Measurements from ENCODE around the gene PCNX2. TPM values are rescaled to one million over a fixed set of nuclear protein-coding genes. Genes with fewer than 3 reads are reported as not detected.

Gene PCNX2
- total RNA-seq, 1 experiment from 2014 or later: 50.8 TPM

DNA sequence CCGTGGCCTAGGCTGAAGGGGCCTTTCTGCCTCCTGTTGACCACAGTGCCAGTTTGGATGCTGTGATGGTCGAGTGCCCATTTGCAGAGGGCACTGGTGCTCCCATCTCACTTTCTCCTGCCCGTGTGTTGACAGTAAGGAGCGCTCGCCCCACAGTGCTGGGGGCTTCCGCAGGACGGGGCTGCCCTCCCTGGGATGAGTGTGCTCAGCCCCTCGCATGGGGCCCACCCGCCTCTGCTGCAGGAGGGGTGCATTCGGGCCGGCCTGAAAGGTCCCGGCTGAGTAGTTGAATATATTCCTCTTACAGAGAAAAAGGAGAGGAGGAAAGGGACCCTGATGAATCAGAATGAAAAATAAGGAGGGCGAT lies 307.8 kb downstream of the PCNX2 start:
- no peaks in the 10 kb centered on the region for H3K27me3 Mint-ChIP-seq (ENCODE audit: low read depth)
- H3K36me3 Mint-ChIP-seq: peaks cover 30% of the 10 kb centered on the region
- DNase-seq (ENCODE audit: low spot score) (no peak), ATAC-seq (no peak)
- H3K27ac Mint-ChIP-seq: no peak overlapping the region
- no peaks in the 10 kb centered on the region for H3K4me1 Mint-ChIP-seq
- H3K4me3 Mint-ChIP-seq: no peak overlapping the region
- ChIA-PET CTCF (no interaction called here), POLR2A (no interaction called here)
- peaks cover 6% of the 10 kb centered on the region for H3K9me3 Mint-ChIP-seq
- TF ChIP-seq NR2C2 (CRISPR knock-in tag; IDR thresholded peaks at IDR 0.05): no peak
- TF ChIP-seq CREM (CRISPR knock-in tag; IDR thresholded peaks at IDR 0.05): no peak

DNA sequence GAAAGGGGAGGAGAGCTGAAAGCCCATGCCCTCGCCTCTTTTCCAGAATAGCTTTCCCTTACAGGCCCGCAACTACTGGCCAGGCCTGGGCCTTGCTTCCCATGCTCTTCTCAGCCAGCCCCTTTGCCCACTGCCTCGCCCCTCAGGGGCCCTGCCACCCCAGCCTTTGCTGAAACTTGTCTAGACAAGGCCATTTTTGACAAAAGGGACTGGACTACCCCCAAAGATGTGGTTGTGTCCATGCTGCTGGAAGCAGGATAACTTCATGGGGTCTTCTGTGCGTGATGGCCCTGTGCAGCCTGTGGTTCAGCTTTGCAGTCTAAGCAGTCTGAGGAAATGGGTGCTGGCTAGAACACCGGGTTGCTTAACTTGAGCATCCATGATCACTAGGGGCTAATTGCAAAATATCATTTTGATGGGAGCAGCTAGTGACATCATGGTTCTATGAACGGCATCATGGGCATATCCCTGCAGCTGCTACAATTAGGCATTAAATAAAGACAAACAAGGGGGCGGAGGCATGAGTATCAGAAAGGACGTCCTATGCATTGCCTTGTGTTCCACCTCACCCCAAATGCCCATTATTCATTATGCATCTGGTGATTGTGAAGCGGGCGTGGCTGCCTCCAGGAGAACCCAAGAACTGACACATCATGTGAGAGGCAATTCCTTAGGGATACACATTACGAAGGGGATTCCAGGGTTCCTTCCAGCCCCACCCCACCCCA lies 308.3 kb downstream of the PCNX2 start:
- CTCF ChIA-PET: no interaction called here
- Mint-ChIP-seq H3K4me1 (no peaks in the 10 kb centered on the region), H3K27me3 (ENCODE audit: low read depth) (no peaks in the 10 kb centered on the region), H3K9me3 (peaks cover under 1% of the 10 kb centered on the region; the same call in 1 of the 2 replicates), H3K36me3 (peaks cover 24% of the 10 kb centered on the region), H3K4me3 (no peak overlapping the region), H3K27ac (no peak overlapping the region)
- TF ChIP-seq TCF7 (CRISPR knock-in tag; IDR thresholded peaks at IDR 0.05; ENCODE audit: low read depth): no peak
- no peak for TF ChIP-seq ZNF138 (CRISPR knock-in tag; conservative IDR thresholded peaks at IDR 0.05)
- TF ChIP-seq ZBTB21 (CRISPR knock-in tag; IDR thresholded peaks at IDR 0.05; ENCODE audit: borderline replicate concordance): no peak
- TF ChIP-seq, protein P1, sequence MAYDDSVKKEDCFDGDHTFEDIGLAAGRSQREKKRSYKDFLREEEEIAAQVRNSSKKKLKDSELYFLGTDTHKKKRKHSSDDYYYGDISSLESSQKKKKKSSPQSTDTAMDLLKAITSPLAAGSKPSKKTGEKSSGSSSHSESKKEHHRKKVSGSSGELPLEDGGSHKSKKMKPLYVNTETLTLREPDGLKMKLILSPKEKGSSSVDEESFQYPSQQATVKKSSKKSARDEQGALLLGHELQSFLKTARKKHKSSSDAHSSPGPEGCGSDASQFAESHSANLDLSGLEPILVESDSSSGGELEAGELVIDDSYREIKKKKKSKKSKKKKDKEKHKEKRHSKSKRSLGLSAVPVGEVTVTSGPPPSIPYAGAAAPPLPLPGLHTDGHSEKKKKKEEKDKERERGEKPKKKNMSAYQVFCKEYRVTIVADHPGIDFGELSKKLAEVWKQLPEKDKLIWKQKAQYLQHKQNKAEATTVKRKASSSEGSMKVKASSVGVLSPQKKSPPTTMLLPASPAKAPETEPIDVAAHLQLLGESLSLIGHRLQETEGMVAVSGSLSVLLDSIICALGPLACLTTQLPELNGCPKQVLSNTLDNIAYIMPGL (CRISPR knock-in tag; IDR thresholded peaks at IDR 0.05): no peak
- TF ChIP-seq, protein P2, sequence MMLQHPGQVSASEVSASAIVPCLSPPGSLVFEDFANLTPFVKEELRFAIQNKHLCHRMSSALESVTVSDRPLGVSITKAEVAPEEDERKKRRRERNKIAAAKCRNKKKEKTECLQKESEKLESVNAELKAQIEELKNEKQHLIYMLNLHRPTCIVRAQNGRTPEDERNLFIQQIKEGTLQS (CRISPR knock-in tag; conservative IDR thresholded peaks at IDR 0.05): no peak
- TF ChIP-seq, protein P3, sequence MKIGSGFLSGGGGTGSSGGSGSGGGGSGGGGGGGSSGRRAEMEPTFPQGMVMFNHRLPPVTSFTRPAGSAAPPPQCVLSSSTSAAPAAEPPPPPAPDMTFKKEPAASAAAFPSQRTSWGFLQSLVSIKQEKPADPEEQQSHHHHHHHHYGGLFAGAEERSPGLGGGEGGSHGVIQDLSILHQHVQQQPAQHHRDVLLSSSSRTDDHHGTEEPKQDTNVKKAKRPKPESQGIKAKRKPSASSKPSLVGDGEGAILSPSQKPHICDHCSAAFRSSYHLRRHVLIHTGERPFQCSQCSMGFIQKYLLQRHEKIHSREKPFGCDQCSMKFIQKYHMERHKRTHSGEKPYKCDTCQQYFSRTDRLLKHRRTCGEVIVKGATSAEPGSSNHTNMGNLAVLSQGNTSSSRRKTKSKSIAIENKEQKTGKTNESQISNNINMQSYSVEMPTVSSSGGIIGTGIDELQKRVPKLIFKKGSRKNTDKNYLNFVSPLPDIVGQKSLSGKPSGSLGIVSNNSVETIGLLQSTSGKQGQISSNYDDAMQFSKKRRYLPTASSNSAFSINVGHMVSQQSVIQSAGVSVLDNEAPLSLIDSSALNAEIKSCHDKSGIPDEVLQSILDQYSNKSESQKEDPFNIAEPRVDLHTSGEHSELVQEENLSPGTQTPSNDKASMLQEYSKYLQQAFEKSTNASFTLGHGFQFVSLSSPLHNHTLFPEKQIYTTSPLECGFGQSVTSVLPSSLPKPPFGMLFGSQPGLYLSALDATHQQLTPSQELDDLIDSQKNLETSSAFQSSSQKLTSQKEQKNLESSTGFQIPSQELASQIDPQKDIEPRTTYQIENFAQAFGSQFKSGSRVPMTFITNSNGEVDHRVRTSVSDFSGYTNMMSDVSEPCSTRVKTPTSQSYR (CRISPR knock-in tag; IDR thresholded peaks at IDR 0.05): no peak
- TF ChIP-seq, protein P4, sequence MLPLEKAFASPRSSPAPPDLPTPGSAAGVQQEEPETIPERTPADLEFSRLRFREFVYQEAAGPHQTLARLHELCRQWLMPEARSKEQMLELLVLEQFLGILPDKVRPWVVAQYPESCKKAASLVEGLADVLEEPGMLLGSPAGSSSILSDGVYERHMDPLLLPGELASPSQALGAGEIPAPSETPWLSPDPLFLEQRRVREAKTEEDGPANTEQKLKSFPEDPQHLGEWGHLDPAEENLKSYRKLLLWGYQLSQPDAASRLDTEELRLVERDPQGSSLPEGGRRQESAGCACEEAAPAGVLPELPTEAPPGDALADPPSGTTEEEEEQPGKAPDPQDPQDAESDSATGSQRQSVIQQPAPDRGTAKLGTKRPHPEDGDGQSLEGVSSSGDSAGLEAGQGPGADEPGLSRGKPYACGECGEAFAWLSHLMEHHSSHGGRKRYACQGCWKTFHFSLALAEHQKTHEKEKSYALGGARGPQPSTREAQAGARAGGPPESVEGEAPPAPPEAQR (CRISPR knock-in tag; IDR thresholded peaks at IDR 0.05): no peak
- TF ChIP-seq MYBL2 (CRISPR knock-in tag; IDR thresholded peaks at IDR 0.05): no peak
- TF ChIP-seq GTF2I (CRISPR knock-in tag; conservative IDR thresholded peaks at IDR 0.05): no peak
- TF ChIP-seq RORB (CRISPR knock-in tag; IDR thresholded peaks at IDR 0.05): no peak
- no peak for TF ChIP-seq ZNF671 (CRISPR knock-in tag; IDR thresholded peaks at IDR 0.05)
- no peak for TF ChIP-seq CBFB (CRISPR knock-in tag; IDR thresholded peaks at IDR 0.05; ENCODE audit: low read depth)
- no peak for TF ChIP-seq GRHL2 (CRISPR knock-in tag; IDR thresholded peaks at IDR 0.05; ENCODE audit: insufficient replicate concordance, severe bottlenecking)
- TF ChIP-seq ESRRA (CRISPR knock-in tag; IDR thresholded peaks at IDR 0.05; ENCODE audit: borderline replicate concordance): no peak
- no peak for TF ChIP-seq SP1 (CRISPR knock-in tag; conservative IDR thresholded peaks at IDR 0.05)
- TF ChIP-seq, protein P5, sequence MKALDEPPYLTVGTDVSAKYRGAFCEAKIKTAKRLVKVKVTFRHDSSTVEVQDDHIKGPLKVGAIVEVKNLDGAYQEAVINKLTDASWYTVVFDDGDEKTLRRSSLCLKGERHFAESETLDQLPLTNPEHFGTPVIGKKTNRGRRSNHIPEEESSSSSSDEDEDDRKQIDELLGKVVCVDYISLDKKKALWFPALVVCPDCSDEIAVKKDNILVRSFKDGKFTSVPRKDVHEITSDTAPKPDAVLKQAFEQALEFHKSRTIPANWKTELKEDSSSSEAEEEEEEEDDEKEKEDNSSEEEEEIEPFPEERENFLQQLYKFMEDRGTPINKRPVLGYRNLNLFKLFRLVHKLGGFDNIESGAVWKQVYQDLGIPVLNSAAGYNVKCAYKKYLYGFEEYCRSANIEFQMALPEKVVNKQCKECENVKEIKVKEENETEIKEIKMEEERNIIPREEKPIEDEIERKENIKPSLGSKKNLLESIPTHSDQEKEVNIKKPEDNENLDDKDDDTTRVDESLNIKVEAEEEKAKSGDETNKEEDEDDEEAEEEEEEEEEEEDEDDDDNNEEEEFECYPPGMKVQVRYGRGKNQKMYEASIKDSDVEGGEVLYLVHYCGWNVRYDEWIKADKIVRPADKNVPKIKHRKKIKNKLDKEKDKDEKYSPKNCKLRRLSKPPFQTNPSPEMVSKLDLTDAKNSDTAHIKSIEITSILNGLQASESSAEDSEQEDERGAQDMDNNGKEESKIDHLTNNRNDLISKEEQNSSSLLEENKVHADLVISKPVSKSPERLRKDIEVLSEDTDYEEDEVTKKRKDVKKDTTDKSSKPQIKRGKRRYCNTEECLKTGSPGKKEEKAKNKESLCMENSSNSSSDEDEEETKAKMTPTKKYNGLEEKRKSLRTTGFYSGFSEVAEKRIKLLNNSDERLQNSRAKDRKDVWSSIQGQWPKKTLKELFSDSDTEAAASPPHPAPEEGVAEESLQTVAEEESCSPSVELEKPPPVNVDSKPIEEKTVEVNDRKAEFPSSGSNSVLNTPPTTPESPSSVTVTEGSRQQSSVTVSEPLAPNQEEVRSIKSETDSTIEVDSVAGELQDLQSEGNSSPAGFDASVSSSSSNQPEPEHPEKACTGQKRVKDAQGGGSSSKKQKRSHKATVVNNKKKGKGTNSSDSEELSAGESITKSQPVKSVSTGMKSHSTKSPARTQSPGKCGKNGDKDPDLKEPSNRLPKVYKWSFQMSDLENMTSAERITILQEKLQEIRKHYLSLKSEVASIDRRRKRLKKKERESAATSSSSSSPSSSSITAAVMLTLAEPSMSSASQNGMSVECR (CRISPR knock-in tag; IDR thresholded peaks at IDR 0.05; ENCODE audit: borderline replicate concordance): no peak
- POLR2A ChIA-PET: no interaction called here
- ATAC-seq (no peak), DNase-seq (ENCODE audit: low spot score) (no peak)

Data from WTC11 (cell line).